ENCODE results near the gene MMP19. TPM values are rescaled to one million over a fixed set of nuclear protein-coding genes. Genes with fewer than 3 reads are reported as not detected.

MMP19 gene
- total RNA-seq, 1 donor from 2014 or later = 0.13 TPM

DNA sequence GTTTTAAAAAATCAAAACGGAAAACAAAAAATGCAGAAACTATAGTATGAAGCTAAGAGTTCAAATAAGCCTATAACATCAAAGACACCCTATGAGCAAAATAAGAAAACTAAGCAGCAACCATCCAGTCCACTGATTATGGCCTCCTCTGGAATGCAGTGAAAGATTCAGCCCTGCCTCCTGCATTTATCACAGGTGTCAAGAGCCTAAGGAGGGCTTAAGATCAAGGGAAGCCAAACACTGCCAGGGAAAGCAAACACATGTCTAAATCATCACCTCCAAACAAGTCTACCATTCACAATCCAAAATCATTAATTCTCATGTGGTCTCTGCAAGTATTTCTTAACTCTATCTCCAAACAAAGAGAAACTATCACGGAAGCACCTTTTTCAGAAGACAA is 53.6 kb downstream of the MMP19 start:
- Mint-ChIP-seq H3K27ac (no peak overlapping the region), H3K4me1 (no peaks in the 10 kb centered on the region), H3K9me3 (no peaks in the 10 kb centered on the region), H3K36me3 (peaks cover 41% of the 10 kb centered on the region), H3K4me3 (no peak overlapping the region), H3K27me3 (ENCODE audit: insufficient read depth, low read depth) (no peaks in the 10 kb centered on the region)
- Histone ChIP-seq H3F3A (ENCODE audit: low read depth) (peaks cover 12% of the 10 kb centered on the region), H3K4me1 (no peaks in the 10 kb centered on the region), H3K79me2 (ENCODE audit: low read depth) (peaks cover 16% of the 10 kb centered on the region), H3K27ac (no peak overlapping the region), H4K20me1 (ENCODE audit: low read depth) (peaks cover 9% of the 10 kb centered on the region), H3K27me3 (no peaks in the 10 kb centered on the region), H3K36me3 (peaks cover 46% of the 10 kb centered on the region), H3K4me3 (no peak overlapping the region), H3K9ac (no peak overlapping the region), H2AFZ (replicated peaks) (no peak overlapping the region), H3K4me2 (no peak overlapping the region), H3K9me3 (ENCODE audit: low read depth) (no peaks in the 10 kb centered on the region)
- DNase-seq (ENCODE audit: low spot score) = no peak
- TF ChIP-seq EZH2 (IDR thresholded peaks at IDR 0.05) (no peak), EZH2phosphoT487 (IDR thresholded peaks at IDR 0.05) (no peak)
- TF ChIP-seq, protein P1, sequence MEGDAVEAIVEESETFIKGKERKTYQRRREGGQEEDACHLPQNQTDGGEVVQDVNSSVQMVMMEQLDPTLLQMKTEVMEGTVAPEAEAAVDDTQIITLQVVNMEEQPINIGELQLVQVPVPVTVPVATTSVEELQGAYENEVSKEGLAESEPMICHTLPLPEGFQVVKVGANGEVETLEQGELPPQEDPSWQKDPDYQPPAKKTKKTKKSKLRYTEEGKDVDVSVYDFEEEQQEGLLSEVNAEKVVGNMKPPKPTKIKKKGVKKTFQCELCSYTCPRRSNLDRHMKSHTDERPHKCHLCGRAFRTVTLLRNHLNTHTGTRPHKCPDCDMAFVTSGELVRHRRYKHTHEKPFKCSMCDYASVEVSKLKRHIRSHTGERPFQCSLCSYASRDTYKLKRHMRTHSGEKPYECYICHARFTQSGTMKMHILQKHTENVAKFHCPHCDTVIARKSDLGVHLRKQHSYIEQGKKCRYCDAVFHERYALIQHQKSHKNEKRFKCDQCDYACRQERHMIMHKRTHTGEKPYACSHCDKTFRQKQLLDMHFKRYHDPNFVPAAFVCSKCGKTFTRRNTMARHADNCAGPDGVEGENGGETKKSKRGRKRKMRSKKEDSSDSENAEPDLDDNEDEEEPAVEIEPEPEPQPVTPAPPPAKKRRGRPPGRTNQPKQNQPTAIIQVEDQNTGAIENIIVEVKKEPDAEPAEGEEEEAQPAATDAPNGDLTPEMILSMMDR (IDR thresholded peaks at IDR 0.05) = no peak

DNA sequence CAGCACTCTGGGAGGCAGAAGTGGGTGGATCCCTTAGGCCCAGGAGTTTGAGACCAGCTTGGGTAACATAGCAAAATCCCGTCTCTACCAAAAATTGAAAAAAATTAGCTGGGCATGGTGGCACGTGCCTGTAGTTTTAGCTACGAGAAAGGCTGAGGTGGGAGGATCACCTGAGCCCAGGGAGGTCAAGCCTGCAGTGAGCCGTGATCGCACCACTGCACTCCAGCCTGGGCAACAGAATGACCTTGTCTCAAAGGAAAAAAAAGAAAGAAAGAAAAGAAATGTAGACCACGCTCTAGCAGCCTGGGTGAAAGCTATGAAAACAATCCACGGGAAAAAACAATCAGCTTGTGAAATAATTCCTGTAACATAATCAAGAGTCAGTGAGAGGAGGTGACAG is 54.2 kb downstream of the MMP19 start:
- no peak overlapping the region for H3K27ac Mint-ChIP-seq
- no peaks in the 10 kb centered on the region for H3K27me3 Mint-ChIP-seq (ENCODE audit: insufficient read depth, low read depth)
- H3K36me3 ChIP-seq = peaks cover 39% of the 10 kb centered on the region

More for the DNA sequence above, 54.2 kb downstream of the MMP19 start:
- Mint-ChIP-seq H3K9me3 (no peaks in the 10 kb centered on the region), H3K36me3 (peaks cover 42% of the 10 kb centered on the region), H3K4me1 (no peaks in the 10 kb centered on the region), H3K4me3 (no peak overlapping the region)
- peaks cover 7% of the 10 kb centered on the region for H3F3A ChIP-seq (ENCODE audit: low read depth)
- no peaks in the 10 kb centered on the region for H3K27me3 ChIP-seq
- no peak for DNase-seq (ENCODE audit: low spot score)
- peaks cover 16% of the 10 kb centered on the region for H3K79me2 ChIP-seq (ENCODE audit: low read depth)
- no peaks in the 10 kb centered on the region for H3K9me3 ChIP-seq (ENCODE audit: low read depth)
- TF ChIP-seq, protein P1 (IDR thresholded peaks at IDR 0.05) = no peak
- no peak for TF ChIP-seq EZH2phosphoT487 (IDR thresholded peaks at IDR 0.05)
- TF ChIP-seq EZH2 (IDR thresholded peaks at IDR 0.05) = no peak
- H3K4me3 ChIP-seq = no peak overlapping the region
- H3K4me1 ChIP-seq = no peaks in the 10 kb centered on the region
- peaks cover 4% of the 10 kb centered on the region for H4K20me1 ChIP-seq (ENCODE audit: low read depth)
- no peak overlapping the region for H2AFZ ChIP-seq (replicated peaks)
- no peak overlapping the region for H3K4me2 ChIP-seq
- no peak overlapping the region for H3K27ac ChIP-seq
- no peak overlapping the region for H3K9ac ChIP-seq

Other genes starting within 250 kb of the MMP19 start
- not detected in 2 replicates for gene OR10P1, start 206.0 kb downstream of the MMP19 start, total RNA-seq (ENCODE audit: low replicate concordance)
- 43.4 and 75.2 TPM in 2 replicates for gene ITGA7, start 135.0 kb downstream of the MMP19 start, total RNA-seq (ENCODE audit: low replicate concordance)
- 48.1 and 92.5 TPM in 2 replicates for gene BLOC1S1, start 126.9 kb downstream of the MMP19 start, total RNA-seq (ENCODE audit: low replicate concordance)
- gene RDH5, start 122.5 kb downstream of the MMP19 start, total RNA-seq (ENCODE audit: low replicate concordance) = 3.0 and 14.6 TPM in 2 replicates
- 257 and 305 TPM in 2 replicates for gene CD63, start 113.9 kb downstream of the MMP19 start, total RNA-seq (ENCODE audit: low replicate concordance)
- gene GDF11, start 99.8 kb downstream of the MMP19 start, total RNA-seq (ENCODE audit: low replicate concordance) = 9.1 and 21.9 TPM in 2 replicates
- gene SARNP, start 25.2 kb downstream of the MMP19 start, total RNA-seq (ENCODE audit: low replicate concordance) = 166 and 266 TPM in 2 replicates
- 12.5 and 16.0 TPM in 2 replicates for gene ORMDL2, start 24.9 kb downstream of the MMP19 start, total RNA-seq (ENCODE audit: low replicate concordance)
- gene DNAJC14, start 13.3 kb downstream of the MMP19 start, total RNA-seq (ENCODE audit: low replicate concordance) = 29.9 and 39.9 TPM in 2 replicates
- 44.6 and 72.5 TPM in 2 replicates for gene PYM1, start 85.0 kb upstream of the MMP19 start, total RNA-seq (ENCODE audit: low replicate concordance)
- 24.1 and 27.0 TPM in 2 replicates for gene DGKA, start 88.2 kb upstream of the MMP19 start, total RNA-seq (ENCODE audit: low replicate concordance)
- 207 and 301 TPM in 2 replicates for gene PMEL, start 123.1 kb upstream of the MMP19 start, total RNA-seq (ENCODE audit: low replicate concordance)
- 46.5 and 52.2 TPM in 2 replicates for gene CDK2, start 123.9 kb upstream of the MMP19 start, total RNA-seq (ENCODE audit: low replicate concordance)
- gene RAB5B, start 131.1 kb upstream of the MMP19 start, total RNA-seq (ENCODE audit: low replicate concordance) = 62.9 and 64.5 TPM in 2 replicates
- gene SUOX, start 154.3 kb upstream of the MMP19 start, total RNA-seq (ENCODE audit: low replicate concordance) = 17.5 and 35.5 TPM in 2 replicates
- gene IKZF4, start 178.1 kb upstream of the MMP19 start, total RNA-seq (ENCODE audit: low replicate concordance) = 2.1 and 4.4 TPM in 2 replicates
- gene RPS26, start 199.0 kb upstream of the MMP19 start, total RNA-seq (ENCODE audit: low replicate concordance) = 721 and 819 TPM in 2 replicates
- 6.3 and 8.8 TPM in 2 replicates for gene ERBB3, start 237.2 kb upstream of the MMP19 start, total RNA-seq (ENCODE audit: low replicate concordance)

All from neural progenitor cell (in vitro differentiated cells).